G401 (cell line): ENCODE data around the gene LRIG1. TPM values are rescaled to one million over a fixed set of nuclear protein-coding genes. Genes with fewer than 3 reads are reported as not detected.

Source experiments
- DNase-seq: peaks from one replicate; pipeline ENCODE4 v3.0.0-alpha.2; 2015; ENCODE audit warnings: low spot score
- in situ Hi-C: cut with HindIII; loops from 2 replicates; pipeline ENCODE4 v1.10.0; 2016; ENCODE audit warnings: low sequenced_read_pairs, mixed read lengths
- total RNA-seq: library from RNA; depleted of rRNA; stranded (reverse); fragments of >200 nt; shearing (Covaris generic); gene quantifications from 2 replicates; pipeline ENCODE4 v1.2.3, GENCODE V29; 2014; rRNA removed

The LRIG1 gene, protein sequence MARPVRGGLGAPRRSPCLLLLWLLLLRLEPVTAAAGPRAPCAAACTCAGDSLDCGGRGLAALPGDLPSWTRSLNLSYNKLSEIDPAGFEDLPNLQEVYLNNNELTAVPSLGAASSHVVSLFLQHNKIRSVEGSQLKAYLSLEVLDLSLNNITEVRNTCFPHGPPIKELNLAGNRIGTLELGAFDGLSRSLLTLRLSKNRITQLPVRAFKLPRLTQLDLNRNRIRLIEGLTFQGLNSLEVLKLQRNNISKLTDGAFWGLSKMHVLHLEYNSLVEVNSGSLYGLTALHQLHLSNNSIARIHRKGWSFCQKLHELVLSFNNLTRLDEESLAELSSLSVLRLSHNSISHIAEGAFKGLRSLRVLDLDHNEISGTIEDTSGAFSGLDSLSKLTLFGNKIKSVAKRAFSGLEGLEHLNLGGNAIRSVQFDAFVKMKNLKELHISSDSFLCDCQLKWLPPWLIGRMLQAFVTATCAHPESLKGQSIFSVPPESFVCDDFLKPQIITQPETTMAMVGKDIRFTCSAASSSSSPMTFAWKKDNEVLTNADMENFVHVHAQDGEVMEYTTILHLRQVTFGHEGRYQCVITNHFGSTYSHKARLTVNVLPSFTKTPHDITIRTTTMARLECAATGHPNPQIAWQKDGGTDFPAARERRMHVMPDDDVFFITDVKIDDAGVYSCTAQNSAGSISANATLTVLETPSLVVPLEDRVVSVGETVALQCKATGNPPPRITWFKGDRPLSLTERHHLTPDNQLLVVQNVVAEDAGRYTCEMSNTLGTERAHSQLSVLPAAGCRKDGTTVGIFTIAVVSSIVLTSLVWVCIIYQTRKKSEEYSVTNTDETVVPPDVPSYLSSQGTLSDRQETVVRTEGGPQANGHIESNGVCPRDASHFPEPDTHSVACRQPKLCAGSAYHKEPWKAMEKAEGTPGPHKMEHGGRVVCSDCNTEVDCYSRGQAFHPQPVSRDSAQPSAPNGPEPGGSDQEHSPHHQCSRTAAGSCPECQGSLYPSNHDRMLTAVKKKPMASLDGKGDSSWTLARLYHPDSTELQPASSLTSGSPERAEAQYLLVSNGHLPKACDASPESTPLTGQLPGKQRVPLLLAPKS
- total RNA-seq: 1.3 and 1.7 TPM in 2 replicates

GRCh38 chr3:66500576-66501482, at the start of gene LRIG1:
LRIG1 (minus strand) TSS chr3:66501022; CDS start chr3:66500407, 615 bp downstream.
- in situ Hi-C loops: no loop called here
- DNase-seq: peak; percentile 99

DNA sequence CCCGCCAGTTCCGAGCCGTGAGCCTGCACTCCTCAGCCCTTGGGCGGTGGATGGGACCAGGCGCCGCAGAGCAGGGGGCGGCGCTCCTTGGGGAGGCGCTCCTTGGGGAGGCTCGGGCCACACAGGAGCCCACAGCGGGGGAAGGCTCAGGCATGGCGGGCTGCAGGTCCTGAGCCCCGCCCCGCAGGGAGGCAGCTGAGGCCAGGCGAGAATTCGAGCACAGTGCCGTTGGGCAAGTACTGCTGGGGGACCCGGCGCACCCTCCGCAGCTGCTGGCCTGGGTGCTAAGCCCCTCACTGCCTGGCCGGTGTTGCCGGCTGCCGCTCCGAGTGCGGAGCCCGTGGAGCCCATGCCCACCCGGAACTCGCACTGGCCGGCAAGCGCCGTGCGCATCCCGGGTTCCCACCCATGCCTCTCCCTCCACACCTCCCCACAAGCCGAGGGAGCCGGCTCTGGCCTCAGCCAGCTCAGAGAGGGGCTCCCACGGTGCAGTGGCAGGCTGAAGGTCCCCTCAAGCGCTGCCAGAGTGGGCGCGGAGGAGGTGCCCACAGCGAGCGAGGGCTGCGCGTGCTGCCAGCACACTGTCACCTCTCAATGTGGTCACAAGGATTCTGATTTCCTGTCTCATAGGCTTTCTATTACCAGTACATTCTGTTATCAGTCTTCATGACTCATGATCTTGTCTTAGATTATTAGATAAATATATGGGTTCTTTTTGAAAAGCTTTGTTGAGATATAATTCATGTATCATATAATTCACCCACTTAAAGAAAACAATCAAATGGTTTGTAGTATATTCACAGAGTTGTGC, 44.0 kb upstream of the LRIG1 start:
- in situ Hi-C loops: no loop called here
- no peak for DNase-seq

GRCh38 chr3:66542153-66542552, 41.3 kb upstream of the LRIG1 start:
- no peak for DNase-seq
- in situ Hi-C loops: no loop called here

GRCh38 chr3:66539466-66539989, 38.7 kb upstream of the LRIG1 start:
- DNase-seq: no peak
- in situ Hi-C loops: no loop called here

GRCh38 chr3:66538390-66538789, 37.6 kb upstream of the LRIG1 start:
- DNase-seq: no peak
- in situ Hi-C loops: no loop called here

- DNase-seq: no peak
Observed at GRCh38 chr3:66537735-66538134, 36.9 kb upstream of the LRIG1 start.

DNA sequence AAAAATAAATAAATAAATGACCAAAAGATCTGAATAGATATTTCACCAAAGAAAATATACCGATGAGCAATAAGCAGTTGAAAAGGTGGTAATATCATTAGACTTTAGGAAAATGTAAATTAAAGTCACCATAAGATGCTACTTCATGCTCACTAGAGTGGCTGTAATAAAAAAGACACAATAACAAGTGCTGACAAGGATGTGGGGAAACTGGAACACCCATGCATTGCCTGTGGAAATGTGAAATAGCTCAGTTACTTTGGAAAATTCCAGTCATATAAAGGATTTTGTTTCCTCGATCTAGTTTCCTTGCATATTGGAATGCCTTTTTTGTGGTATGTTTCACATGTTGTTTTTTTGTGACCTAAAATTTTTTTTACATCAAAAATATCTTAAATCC, 36.0 kb upstream of the LRIG1 start:
- in situ Hi-C loops: no loop called here
- no peak for DNase-seq

More at GRCh38 chr3:66537735-66538134, 36.9 kb upstream of the LRIG1 start:
- in situ Hi-C loops: no loop called here

DNA sequence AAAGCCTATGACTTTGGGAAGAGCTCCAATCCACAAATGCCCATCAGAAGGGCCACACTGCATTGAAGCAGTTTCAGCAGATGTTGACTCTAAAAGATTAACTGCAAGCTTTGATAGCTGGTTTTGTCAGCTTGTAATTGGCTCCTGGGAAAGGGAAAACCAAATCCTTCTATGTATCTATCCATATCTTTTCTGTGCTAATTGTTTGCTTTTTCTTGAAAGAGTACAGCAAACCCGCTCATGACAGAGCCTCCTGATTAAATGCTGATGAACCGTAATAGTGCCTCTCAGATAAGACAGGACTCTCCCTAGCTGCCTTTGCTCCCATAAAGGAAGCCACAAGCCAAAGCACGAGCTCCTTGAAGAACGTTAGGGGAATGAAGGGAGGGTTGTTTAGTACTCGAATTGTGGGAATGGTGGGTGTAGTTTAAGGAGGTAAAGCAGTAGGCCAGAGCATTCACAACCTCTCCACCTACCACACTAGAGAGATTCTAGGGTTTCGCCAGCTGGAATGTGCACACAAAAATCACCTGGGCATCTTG, 33.6 kb upstream of the LRIG1 start:
- in situ Hi-C loops: no loop called here
- DNase-seq: no peak

DNA sequence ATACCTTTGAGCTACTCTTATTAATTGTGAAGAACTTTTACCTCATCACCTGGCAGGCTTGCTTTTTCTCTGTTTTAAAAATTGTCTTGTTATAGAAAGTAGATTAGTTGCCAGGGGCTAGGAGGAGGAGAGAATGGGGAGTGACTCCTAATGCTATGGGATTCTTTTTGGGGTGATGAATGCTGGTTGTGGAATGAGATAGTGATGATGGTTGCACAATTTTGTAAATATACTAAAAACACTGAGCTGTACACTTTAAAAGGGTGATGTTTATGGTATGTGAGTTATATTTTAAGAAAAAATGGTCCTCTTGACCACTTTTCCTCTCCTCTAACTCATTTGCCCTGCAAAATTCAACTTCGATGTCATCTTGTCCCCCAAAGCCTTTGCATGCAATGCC, 31.8 kb upstream of the LRIG1 start:
- in situ Hi-C loops: no loop called here
- no peak for DNase-seq

- DNase-seq: no peak
- in situ Hi-C loops: no loop called here
Observed at GRCh38 chr3:66532160-66532587, 31.4 kb upstream of the LRIG1 start.

- in situ Hi-C loops: no loop called here
- no peak for DNase-seq
Observed at GRCh38 chr3:66531256-66531655, 30.4 kb upstream of the LRIG1 start.

- in situ Hi-C loops: no loop called here
- no peak for DNase-seq
Observed at GRCh38 chr3:66527246-66527645, 26.4 kb upstream of the LRIG1 start.

DNA sequence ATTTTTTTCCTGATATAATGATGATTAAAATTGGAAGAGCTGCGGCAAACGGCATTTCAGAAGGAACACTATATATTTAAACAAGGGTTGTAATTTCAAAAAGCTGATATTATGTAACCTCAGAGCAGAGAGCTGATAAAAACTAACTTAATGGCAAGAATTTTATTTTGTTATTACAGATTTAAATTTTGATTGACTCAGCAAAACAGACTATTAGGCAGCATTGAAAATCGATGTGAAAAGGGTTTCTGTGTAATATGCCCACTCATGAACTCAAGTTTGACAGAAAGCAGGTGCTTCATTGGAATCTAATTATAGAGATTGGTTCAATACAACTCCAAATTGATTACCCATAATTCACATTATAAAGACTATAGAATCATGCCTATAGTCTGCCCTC, 24.9 kb upstream of the LRIG1 start:
- DNase-seq: no peak
- in situ Hi-C loops: no loop called here

DNA sequence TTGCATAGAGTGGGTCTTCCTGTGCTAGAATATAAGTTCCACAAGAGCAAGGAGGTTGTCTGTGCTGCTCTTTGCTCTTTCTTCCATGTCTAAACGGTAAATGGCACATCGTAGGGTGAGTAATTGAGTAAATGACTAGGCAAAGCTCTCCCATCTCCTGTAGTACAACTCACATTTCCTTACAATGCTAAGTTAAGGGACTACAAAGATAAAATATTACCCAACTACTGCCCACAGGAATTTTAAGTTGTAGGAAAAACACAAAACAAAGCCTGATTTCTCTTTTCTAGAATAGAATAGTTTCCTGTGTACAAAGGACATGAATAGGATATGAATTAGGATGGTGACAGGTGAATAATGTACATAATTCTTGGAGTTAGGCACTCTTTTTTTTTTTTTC, 19.9 kb upstream of the LRIG1 start:
- no peak for DNase-seq
- in situ Hi-C loops: no loop called here

- in situ Hi-C loops: no loop called here
- DNase-seq: no peak
Observed at GRCh38 chr3:66518644-66519043, 17.8 kb upstream of the LRIG1 start.

- DNase-seq: no peak
- in situ Hi-C loops: no loop called here
Observed at GRCh38 chr3:66518126-66518525, 17.3 kb upstream of the LRIG1 start.

DNA sequence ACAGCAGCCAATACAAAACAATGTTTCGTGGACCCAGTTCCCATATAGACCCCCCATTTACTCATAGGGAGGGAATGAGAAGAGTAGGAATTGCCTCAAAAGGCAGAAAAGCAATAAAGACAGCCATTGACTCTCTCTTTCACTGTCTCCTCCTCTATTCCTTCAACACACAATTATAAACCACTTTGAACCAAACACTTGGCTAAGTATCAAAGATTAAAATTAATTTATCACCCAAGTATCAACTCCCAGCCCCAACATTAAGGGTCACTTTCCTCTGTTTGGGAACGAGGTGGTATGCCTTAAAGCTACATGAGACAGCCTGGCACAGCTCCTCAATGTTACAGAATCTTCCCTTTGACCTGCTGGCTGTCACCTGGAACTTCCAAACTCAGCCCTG, 16.4 kb upstream of the LRIG1 start:
- DNase-seq: no peak
- in situ Hi-C loops: no loop called here

- in situ Hi-C loops: no loop called here
Observed at GRCh38 chr3:66508461-66508860, 7.6 kb upstream of the LRIG1 start.

More at GRCh38 chr3:66508461-66508860, 7.6 kb upstream of the LRIG1 start:
- no peak for DNase-seq
